ENCODE measurements around the gene CEP152. TPM values are rescaled to one million over a fixed set of nuclear protein-coding genes. Genes with fewer than 3 reads are reported as not detected.

CEP152 gene
- total and polyA plus RNA-seq, 10 of the 15 experiments (the other 5 are each of a cell fraction or from before 2014, with no cell fraction given): 5.3 to 22.6 (median 14.2) TPM

GRCh38 chr15:48710952-48711495, 99.8 kb downstream of the CEP152 start:
- Histone ChIP-seq H3K27me3 (replicated peaks in 1 of 2; ENCODE audit: control insufficient read depth in 2 of 2, insufficient read depth in 2 of 2, low read length in 1 of 2) (no peaks in the 10 kb centered on the region), H3K4me1 (ENCODE audit: control insufficient read depth, insufficient read depth, low read length) (no peaks in the 10 kb centered on the region), H3K27ac (ENCODE audit: control insufficient read depth, insufficient read depth) (no peak overlapping the region), H2AFZ (ENCODE audit: control insufficient read depth, low read depth, low read length) (peak overlapping the region; percentile 3; the same call in 1 of the 2 replicates), H3K9me3 (replicated peaks; ENCODE audit: control insufficient read depth, insufficient read depth, low read length) (no peaks in the 10 kb centered on the region), H3K4me3 (no peak overlapping the region), H4K20me1 (ENCODE audit: control insufficient read depth, insufficient read depth) (no peaks in the 10 kb centered on the region), H3K79me2 (ENCODE audit: control insufficient read depth, insufficient read depth, low read length) (no peaks in the 10 kb centered on the region), H3K36me3 (ENCODE audit: control insufficient read depth in 2 of 2, insufficient read depth in 2 of 2, low read length in 1 of 2) (no peaks in the 10 kb centered on the region), H3K4me2 (ENCODE audit: control insufficient read depth, insufficient read depth) (no peak overlapping the region), H3K9ac (ENCODE audit: control insufficient read depth, insufficient read depth, low read length) (no peak overlapping the region)
- ATAC-seq (peak; percentile 83), DNase-seq (ENCODE audit: low read depth, low spot score) (no peak), FAIRE-seq (peak; percentile 23)
- WGBS (ENCODE audit: insufficient coverage, insufficient replicate concordance, low lambda C conversion rate, missing lambda C conversion rate): 45% methylated on average over 4 of the region's 4 CpGs
- TF ChIP-seq MTA2 (IDR thresholded peaks at IDR 0.05; ENCODE audit: low read depth): peak; percentile 43; the same call in 1 of the 2 replicates
- peak; percentile 24; the same call in 1 of the 2 replicates for TF ChIP-seq RELB (IDR thresholded peaks at IDR 0.05; ENCODE audit: low read depth)
- TF ChIP-seq BHLHE40 (IDR thresholded peaks at IDR 0.05; ENCODE audit: borderline replicate concordance in 1 of 2, low read depth in 2 of 2, low read length in 1 of 2): peak; percentile 19 to 31; a peak in 1 of 4 replicates
- no peak for TF ChIP-seq GATAD2B (conservative IDR thresholded peaks at IDR 0.05; ENCODE audit: low read depth)
- TF ChIP-seq FOXK2 (IDR thresholded peaks at IDR 0.05): no peak
- 0 out of 2 replicates have a peak, but pooled peaks have one; percentile 13 for TF ChIP-seq IKZF1 (conservative IDR thresholded peaks at IDR 0.05)
- TF ChIP-seq IKZF2 (IDR thresholded peaks at IDR 0.05): peak in 1 of 2 experiments; percentile 11; a peak in 2 of 4 replicates
- POLR2A ChIA-PET: no interaction called here
- BruUV-seq (replicated peaks): no TSS peak
- in situ Hi-C loops (cut with MboI): no loop called here
- CTCF ChIA-PET: interaction anchor here (1.0 to 1.9 kb wide), 5 partner anchors 19 to 203 kb away, joined by 3 to 8 read pairs (median 4); partner anchors contain the start of gene CEP152
- SMC1A ChIA-PET (ENCODE audit: uncharacterized antibody, unreplicated experiment): interaction anchor here (0.6 to 1.3 kb wide), 4 partner anchors 83 to 425 kb away, joined by 3 read pairs; no protein-coding TSS in a partner anchor
- intact Hi-C loops (cut with micrococcal nuclease; ENCODE audit: unreplicated experiment): no loop called here
- RAD21 ChIA-PET (ENCODE audit: unreplicated experiment): interaction anchor here (0.9 to 1.0 kb wide), 2 partner anchors 91 to 115 kb away, joined by 3 to 5 read pairs; no protein-coding TSS in a partner anchor
